Measurements from ENCODE around the gene ZBTB20. TPM values are rescaled to one million over a fixed set of nuclear protein-coding genes. Genes with fewer than 3 reads are reported as not detected.

The ZBTB20 gene
- total RNA-seq, 2 experiments from 2014 or later, result 5.1 to 5.3 TPM

DNA sequence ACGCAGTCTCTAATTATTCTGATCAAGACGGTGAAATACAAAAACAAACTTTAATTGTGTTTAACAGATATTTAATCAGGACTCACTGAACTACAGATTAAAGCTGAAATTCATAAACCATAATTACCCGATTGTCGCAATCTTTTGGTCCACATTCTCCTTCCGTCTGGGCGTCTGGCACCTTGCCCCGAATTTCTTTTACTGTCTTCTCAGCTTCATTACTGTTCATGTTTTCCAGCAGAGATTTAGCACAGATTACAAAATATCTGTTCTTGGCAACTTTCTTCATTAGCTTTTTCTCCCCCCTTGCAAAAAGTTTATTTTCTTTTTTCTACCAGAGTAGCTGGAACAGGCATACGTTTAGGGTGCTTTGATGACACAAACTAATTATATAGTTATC, 581.9 kb downstream of the ZBTB20 start:
- Mint-ChIP-seq H3K36me3 (ENCODE audit: low read depth) (peaks cover 10% of the 10 kb centered on the region), H3K27ac (no peak overlapping the region), H3K9me3 (peaks cover 2% of the 10 kb centered on the region), H3K27me3 (no peaks in the 10 kb centered on the region), H3K4me3 (no peak overlapping the region), H3K4me1 (ENCODE audit: low read depth) (peaks cover 18% of the 10 kb centered on the region)
- CTCF ChIA-PET, result no interaction called here
- TF ChIP-seq, protein P1, sequence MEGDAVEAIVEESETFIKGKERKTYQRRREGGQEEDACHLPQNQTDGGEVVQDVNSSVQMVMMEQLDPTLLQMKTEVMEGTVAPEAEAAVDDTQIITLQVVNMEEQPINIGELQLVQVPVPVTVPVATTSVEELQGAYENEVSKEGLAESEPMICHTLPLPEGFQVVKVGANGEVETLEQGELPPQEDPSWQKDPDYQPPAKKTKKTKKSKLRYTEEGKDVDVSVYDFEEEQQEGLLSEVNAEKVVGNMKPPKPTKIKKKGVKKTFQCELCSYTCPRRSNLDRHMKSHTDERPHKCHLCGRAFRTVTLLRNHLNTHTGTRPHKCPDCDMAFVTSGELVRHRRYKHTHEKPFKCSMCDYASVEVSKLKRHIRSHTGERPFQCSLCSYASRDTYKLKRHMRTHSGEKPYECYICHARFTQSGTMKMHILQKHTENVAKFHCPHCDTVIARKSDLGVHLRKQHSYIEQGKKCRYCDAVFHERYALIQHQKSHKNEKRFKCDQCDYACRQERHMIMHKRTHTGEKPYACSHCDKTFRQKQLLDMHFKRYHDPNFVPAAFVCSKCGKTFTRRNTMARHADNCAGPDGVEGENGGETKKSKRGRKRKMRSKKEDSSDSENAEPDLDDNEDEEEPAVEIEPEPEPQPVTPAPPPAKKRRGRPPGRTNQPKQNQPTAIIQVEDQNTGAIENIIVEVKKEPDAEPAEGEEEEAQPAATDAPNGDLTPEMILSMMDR (IDR thresholded peaks at IDR 0.05), result no peak
- DNase-seq (no peak), ATAC-seq (no peak)
- intact Hi-C loops (cut with micrococcal nuclease), result no loop called here
- POLR2A ChIA-PET, result interaction anchor here (0.6 kb wide), 1 partner anchor 111 kb away, joined by 3 read pairs; no protein-coding TSS in a partner anchor

DNA sequence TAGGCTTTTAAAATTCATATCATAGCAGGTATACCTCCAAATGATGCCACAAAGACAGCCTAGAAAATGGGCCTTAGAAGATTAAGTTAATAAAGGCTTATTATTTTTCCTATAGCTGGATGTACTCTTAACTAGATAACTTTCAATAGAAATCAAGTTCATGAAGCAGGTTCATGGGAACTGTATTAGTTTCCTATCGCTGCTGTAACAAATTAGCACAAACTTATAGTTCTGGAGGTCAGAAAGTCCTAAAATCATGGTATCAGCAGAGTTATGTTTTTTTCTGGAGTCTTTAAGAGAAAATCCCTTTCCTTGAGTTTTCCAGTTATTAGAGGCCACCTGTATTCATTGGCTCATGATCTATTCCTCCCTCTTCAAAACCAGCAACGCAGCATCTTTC, 583.4 kb downstream of the ZBTB20 start:
- Mint-ChIP-seq H3K4me1 (ENCODE audit: low read depth) (peaks cover 18% of the 10 kb centered on the region), H3K27ac (no peak overlapping the region)
- POLR2A ChIA-PET, result no interaction called here

DNA sequence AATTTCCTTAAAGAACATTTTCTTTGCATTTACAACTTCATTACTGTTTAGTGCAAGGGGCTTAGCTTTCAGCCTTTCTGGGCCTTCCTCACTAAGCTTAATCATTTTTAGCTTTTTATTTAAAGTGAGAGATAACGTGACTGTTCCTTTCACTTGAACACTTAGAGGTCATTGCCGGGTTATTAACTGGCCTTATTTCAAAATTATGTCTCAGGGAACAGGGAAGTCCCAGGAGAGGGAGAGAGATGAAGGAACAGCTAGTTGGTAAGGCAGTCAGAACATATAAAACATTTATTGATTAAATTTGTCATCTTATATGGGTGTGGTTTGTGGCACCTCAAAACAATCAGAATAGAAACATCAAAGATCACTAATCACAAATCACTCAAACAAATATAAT, 584.5 kb downstream of the ZBTB20 start:
- intact Hi-C loops (cut with micrococcal nuclease), result no loop called here
- ChIA-PET POLR2A (no interaction called here), CTCF (interaction anchor here (1.3 kb wide), 1 partner anchor 37 kb away, joined by 4 read pairs; no protein-coding TSS in a partner anchor)
- TF ChIP-seq, protein P1 (IDR thresholded peaks at IDR 0.05), result no peak
- no peak overlapping the region for H3K27ac Mint-ChIP-seq
- no peaks in the 10 kb centered on the region for H3K27me3 Mint-ChIP-seq
- H3K36me3 Mint-ChIP-seq (ENCODE audit: low read depth), result peaks cover 10% of the 10 kb centered on the region
- H3K4me1 Mint-ChIP-seq (ENCODE audit: low read depth), result peaks cover 18% of the 10 kb centered on the region
- peaks cover 2% of the 10 kb centered on the region for H3K9me3 Mint-ChIP-seq
- no peak for ATAC-seq
- no peak for DNase-seq
- H3K4me3 Mint-ChIP-seq, result no peak overlapping the region

More for the DNA sequence above, 583.4 kb downstream of the ZBTB20 start:
- intact Hi-C loops (cut with micrococcal nuclease), result no loop called here
- no peak for ATAC-seq
- H3K9me3 Mint-ChIP-seq, result peaks cover 2% of the 10 kb centered on the region
- no peaks in the 10 kb centered on the region for H3K27me3 Mint-ChIP-seq
- no peak overlapping the region for H3K4me3 Mint-ChIP-seq
- H3K36me3 Mint-ChIP-seq (ENCODE audit: low read depth), result peaks cover 10% of the 10 kb centered on the region
- TF ChIP-seq, protein P1 (IDR thresholded peaks at IDR 0.05), result no peak
- CTCF ChIA-PET, result no interaction called here
- no peak for DNase-seq

DNA sequence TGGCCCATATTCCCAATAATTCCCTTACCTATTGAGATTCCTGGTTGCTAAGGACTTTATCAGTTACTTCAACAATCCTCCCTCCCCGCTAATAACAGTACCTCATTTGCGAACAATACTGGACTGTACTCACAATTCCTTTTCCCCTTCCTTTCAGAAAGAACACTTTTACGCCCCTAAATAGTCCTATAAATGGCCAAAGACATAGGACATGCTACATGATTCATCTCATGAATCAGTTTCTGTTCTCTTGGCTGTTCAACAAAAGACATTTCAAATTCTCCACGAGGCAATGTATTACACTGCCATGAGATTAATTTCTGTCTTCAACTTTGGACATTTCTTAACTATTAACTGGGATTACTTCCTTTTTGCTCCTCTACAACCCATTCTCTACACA, 588.8 kb downstream of the ZBTB20 start:
- no peak for DNase-seq
- Mint-ChIP-seq H3K36me3 (ENCODE audit: low read depth) (peaks cover 4% of the 10 kb centered on the region), H3K27me3 (no peaks in the 10 kb centered on the region), H3K4me1 (ENCODE audit: low read depth) (peaks cover 2% of the 10 kb centered on the region), H3K9me3 (no peaks in the 10 kb centered on the region), H3K27ac (no peak overlapping the region), H3K4me3 (no peak overlapping the region)
- intact Hi-C loops (cut with micrococcal nuclease), result no loop called here
- POLR2A ChIA-PET, result no interaction called here
- CTCF ChIA-PET, result no interaction called here
- ATAC-seq, result no peak
- TF ChIP-seq, protein P1 (IDR thresholded peaks at IDR 0.05), result no peak

DNA sequence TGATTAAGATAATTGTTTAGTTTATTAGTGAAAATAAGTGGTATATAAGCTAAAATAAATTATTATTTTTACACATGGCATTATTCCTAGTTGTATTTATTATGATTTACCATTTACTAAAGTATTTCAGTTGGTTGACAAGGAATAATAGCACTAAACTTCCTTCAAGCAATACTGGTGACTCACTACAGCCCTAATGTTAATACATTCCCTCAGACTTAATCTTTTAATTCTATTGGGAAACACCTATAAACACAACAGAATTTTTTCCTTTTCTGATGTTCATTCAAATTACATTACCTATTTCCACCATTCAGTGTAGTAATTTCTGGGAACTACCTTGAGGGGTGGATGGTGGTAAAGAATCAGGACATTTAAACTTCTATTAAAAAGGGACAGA, 589.3 kb downstream of the ZBTB20 start:
- no peak for ATAC-seq
- ChIA-PET POLR2A (no interaction called here), CTCF (no interaction called here)
- H3K4me1 Mint-ChIP-seq (ENCODE audit: low read depth), result peaks cover 2% of the 10 kb centered on the region
- H3K27me3 Mint-ChIP-seq, result no peaks in the 10 kb centered on the region
- DNase-seq, result no peak
- intact Hi-C loops (cut with micrococcal nuclease), result no loop called here
- TF ChIP-seq, protein P1 (IDR thresholded peaks at IDR 0.05), result no peak
- no peak overlapping the region for H3K4me3 Mint-ChIP-seq
- H3K9me3 Mint-ChIP-seq, result no peaks in the 10 kb centered on the region
- H3K36me3 Mint-ChIP-seq (ENCODE audit: low read depth), result peaks cover 4% of the 10 kb centered on the region
- no peak overlapping the region for H3K27ac Mint-ChIP-seq

Measured in activated CD8-positive, alpha-beta T cell treated with anti-CD3 and anti-CD28 coated beads for 36 hours (primary cell).